GM12874 (cell line): ENCODE data around the gene ZNF502.

Experiments
- CTCF ChIP-seq: IDR thresholded peaks from 2 replicates; pipeline ENCODE4 v1.5.1; 2011; ENCODE audit warnings: low read depth, mild to moderate bottlenecking, control low read depth, low read length, moderate library complexity; ENCODE audit not compliant: insufficient read depth

Gene ZNF502

DNA sequence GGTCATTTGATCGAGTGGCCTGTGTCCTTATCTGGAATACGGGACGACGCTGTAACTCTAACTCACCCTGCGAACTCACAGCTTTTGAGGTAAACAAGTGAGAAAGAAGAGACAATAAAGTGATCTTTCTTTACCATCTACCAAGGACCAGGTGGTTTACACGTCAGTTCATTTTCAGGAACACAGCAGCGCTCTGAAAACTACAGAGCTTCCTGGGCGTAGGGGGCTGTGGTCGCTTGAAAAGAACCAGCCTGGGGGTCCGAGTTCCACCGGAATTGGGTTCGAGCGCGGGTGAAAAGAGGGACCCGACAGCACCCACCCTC is 48.6 kb downstream of the ZNF502 start:
- TF ChIP-seq CTCF = no peak

GRCh38 chr3:44761424-44762169 is 49.1 kb downstream of the ZNF502 start, which contains the start of the genes KIAA1143 and KIF15:
Gene KIAA1143, minus strand, starts transcription at chr3:44761619. Its CDS starts 17 bp downstream, at chr3:44761602.
Gene KIF15, plus strand, starts transcription at chr3:44761794. Its CDS starts 72 bp downstream, at chr3:44761866.
- 0 out of 2 replicates have a peak, but pooled peaks have one; percentile 6 for TF ChIP-seq CTCF

GRCh38 chr3:44762170-44762677 is 49.8 kb downstream of the ZNF502 start:
- no peak for TF ChIP-seq CTCF

- no peak for TF ChIP-seq CTCF
Measured at GRCh38 chr3:44762690-44763089, 50.2 kb downstream of the ZNF502 start.

DNA sequence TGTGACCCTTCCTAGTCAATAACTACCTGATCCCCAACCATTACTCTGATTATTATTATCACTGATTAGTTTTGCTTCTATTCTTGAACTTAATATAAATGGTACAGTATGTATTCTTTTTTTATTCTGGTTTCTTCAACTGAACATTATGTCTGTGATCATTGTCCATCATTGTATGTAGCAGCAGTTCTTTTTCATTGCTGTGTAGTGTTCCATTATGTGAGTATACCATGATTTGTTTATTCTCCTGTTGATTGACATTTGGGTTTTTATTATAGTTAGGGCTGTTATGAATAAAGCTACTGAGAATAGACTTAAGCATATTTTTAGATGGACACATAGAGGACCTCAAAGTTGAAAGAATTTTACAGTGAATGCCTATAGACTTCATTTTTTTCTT is 51.8 kb downstream of the ZNF502 start:
- no peak for TF ChIP-seq CTCF

DNA sequence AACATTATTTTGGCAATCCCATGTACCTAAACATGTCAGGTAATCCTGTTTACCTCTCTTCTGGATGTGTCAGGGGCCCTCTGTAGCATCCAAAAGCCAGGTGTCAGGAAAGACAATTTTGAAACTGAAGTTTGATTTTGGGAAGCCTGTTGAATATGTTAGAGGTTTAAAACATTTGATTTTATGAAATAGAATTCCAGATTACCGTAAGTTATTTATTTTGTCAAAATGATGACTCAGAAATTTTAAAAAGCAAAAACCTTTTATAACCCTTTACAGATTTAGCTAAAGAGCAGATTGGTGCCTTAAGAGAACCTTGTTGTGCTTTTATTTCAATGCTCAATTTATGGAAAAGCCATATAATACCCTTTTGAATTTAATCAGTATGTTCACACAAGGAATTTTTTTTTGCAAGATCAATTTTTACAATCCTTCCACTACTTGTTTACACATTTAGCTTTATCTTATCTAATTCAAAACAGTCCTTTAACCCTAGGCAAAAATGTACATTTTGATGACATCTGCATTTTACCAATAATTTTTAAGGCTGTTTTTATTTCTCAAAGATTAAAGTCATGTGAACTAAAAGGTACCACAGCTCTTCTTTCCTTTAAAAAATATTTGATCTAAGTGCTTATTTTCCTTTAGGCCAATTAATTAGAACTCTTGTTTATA is 59.1 kb downstream of the ZNF502 start:
- no peak for TF ChIP-seq CTCF

DNA sequence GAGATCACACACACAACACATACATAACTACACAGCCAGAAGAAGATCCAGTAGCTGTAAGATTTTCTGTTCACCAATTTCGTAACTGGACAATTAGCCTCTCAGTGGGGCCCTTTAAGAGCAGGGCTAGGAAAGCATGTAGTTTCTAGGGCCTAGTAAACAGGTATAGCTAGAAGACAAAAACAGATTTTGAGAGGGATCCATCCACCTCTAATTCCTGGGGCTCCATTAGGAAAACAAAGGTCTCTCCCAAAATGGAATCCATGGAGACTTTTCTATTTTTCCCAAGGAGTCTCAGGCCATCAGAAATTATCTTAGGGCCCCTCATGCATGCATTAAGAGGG is 59.6 kb downstream of the ZNF502 start:
- TF ChIP-seq CTCF = no peak
